ENCODE results near the gene ARHGAP32. TPM values are rescaled to one million over a fixed set of nuclear protein-coding genes. Genes with fewer than 3 reads are reported as not detected.

The ARHGAP32 gene
- total and polyA plus RNA-seq, 5 experiments from 2014 or later = 0.85 to 10.4 (median 1.5) TPM

DNA sequence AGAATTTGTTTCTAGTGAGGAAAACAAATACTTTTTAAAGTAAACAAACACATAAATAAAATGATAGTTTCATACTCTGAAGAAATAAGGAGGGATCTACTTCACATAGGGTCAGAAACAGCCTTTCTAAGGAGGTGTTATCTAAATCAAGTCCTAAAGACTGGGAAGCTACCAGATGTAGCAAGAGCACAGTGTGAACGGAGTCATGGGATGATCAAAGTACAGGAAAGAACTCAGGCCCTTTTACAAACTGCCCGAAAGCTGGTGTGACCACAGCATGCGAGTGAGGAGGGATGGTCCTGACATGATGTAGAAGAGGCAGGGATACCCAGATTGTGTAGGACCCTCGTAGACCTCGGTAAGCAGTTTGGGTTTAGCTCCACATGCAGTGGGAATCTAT is 102.8 kb downstream of the ARHGAP32 start:
- POLR2A ChIA-PET = no interaction called here
- DNase-seq (no peak), ATAC-seq (no peak)
- Mint-ChIP-seq H3K9me3 (peaks cover 4 to 23% (median 8%) of the 10 kb centered on the region in 9 donors), H3K36me3 (peaks cover 6 to 26% (median 10%) of the 10 kb centered on the region in 3 donors), H3K4me3 (no peak overlapping the region), H3K27me3 (no peaks in the 10 kb centered on the region), H3K4me1 (no peaks in the 10 kb centered on the region), H3K27ac (no peak overlapping the region)

DNA sequence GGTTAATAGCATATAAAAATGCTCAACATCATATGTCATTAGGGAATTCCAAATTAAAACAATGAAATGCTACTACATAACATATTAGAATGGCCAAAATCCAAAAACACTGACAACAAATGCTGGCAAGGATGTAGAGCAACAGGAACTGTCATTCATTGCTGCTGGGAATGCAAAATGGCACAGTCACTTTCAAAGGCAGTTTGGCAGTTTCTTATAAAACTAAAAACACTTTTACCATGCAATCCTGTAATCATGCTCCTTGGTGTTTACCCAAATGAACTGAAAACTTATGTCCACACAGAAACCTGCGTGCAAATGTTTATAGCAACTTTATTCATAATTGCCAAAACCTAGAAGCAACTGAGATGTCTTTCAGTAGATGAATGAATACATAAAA is 105.1 kb downstream of the ARHGAP32 start:
- peaks cover 11 to 45% (median 32%) of the 10 kb centered on the region in 3 donors for H3K36me3 Mint-ChIP-seq
- H3K4me1 Mint-ChIP-seq = no peaks in the 10 kb centered on the region
- DNase-seq (no peak), ATAC-seq (no peak)
- H3K27me3 Mint-ChIP-seq = no peaks in the 10 kb centered on the region
- no peak overlapping the region for H3K4me3 Mint-ChIP-seq
- H3K9me3 Mint-ChIP-seq = peaks cover 13 to 38% (median 27%) of the 10 kb centered on the region in 9 donors
- H3K27ac Mint-ChIP-seq = no peak overlapping the region
- POLR2A ChIA-PET = no interaction called here

DNA sequence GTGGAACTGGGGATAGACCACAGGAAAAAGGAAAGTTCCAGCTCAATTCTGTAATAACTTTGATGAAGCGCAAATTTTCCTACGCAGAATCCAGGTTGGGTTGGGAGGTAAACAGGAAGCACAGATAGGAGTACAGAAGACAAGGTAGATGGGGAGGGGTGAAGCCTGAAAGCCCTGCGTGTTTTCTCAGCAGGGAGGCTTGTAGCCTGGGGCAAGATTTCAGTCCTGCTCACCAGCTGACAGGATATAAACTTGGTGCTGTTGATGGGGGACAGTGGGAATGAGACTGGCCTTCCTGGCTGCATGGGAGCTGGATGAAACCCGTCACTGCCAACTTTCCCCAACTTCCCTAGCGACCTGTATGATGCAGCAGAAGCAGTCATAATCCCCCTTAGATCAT is 114.9 kb downstream of the ARHGAP32 start:
- H3K9me3 Mint-ChIP-seq = peaks cover 0 to 34% (median 29%) of the 10 kb centered on the region in 9 donors
- no peak overlapping the region for H3K27ac Mint-ChIP-seq
- H3K4me3 Mint-ChIP-seq = no peak overlapping the region
- DNase-seq (no peak), ATAC-seq (no peak)
- no peaks in the 10 kb centered on the region for H3K4me1 Mint-ChIP-seq
- H3K27me3 Mint-ChIP-seq = no peaks in the 10 kb centered on the region
- POLR2A ChIA-PET = no interaction called here
- peaks cover 6 to 44% (median 39%) of the 10 kb centered on the region in 3 donors for H3K36me3 Mint-ChIP-seq

DNA sequence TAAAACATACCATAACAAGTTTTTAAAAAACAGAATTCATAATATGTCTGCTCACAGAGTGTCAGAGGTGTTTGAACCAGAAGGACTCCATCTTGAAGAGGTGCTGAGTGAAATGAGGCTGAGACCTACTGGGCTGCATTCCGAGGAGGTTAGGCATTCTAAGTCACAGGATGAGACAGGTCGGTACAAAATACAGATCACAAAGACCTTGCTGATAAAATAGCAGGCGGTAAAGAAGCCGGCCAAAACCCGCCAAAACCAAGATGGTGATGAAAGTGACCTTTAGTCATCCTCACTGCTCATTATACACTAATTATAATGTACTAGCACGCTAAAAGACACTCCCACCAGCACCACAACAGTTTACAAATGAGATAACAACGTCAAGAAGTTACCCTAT is 116.4 kb downstream of the ARHGAP32 start:
- H3K4me1 Mint-ChIP-seq = no peaks in the 10 kb centered on the region

DNA sequence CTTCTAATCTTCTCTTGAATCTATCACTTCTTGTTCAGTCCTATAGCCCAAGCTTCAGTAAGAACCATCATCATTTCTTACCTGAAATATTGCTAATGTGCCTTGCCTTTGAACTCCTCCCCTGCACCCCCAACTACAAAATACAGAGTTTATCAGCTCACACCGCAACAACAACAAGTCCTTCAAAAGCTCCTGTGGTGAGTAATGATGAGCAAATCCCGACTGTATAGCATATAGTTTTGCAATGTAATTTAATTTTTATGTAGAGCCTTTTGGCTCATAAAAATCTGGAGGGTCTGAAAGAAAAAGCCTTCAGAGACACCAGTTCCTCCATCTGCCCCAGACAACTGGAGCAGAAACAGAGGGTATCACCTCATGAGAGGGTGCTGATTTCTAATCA is 124.7 kb downstream of the ARHGAP32 start:
- H3K36me3 Mint-ChIP-seq = peaks cover 0 to 20% (median 18%) of the 10 kb centered on the region in 3 donors
- no peaks in the 10 kb centered on the region for H3K4me1 Mint-ChIP-seq
- DNase-seq (no peak), ATAC-seq (no peak)
- no peak overlapping the region for H3K27ac Mint-ChIP-seq
- H3K27me3 Mint-ChIP-seq = no peaks in the 10 kb centered on the region
- no peaks in the 10 kb centered on the region for H3K9me3 Mint-ChIP-seq
- POLR2A ChIA-PET = no interaction called here
- no peak overlapping the region for H3K4me3 Mint-ChIP-seq

More for the DNA sequence above, 116.4 kb downstream of the ARHGAP32 start:
- peaks cover 8 to 37% (median 26%) of the 10 kb centered on the region in 3 donors for H3K36me3 Mint-ChIP-seq
- no peak overlapping the region for H3K27ac Mint-ChIP-seq
- H3K27me3 Mint-ChIP-seq = no peaks in the 10 kb centered on the region
- DNase-seq = no peak
- H3K9me3 Mint-ChIP-seq = peaks cover 0 to 22% (median 17%) of the 10 kb centered on the region in 9 donors
- POLR2A ChIA-PET = no interaction called here
- ATAC-seq = no peak
- H3K4me3 Mint-ChIP-seq = no peak overlapping the region

DNA sequence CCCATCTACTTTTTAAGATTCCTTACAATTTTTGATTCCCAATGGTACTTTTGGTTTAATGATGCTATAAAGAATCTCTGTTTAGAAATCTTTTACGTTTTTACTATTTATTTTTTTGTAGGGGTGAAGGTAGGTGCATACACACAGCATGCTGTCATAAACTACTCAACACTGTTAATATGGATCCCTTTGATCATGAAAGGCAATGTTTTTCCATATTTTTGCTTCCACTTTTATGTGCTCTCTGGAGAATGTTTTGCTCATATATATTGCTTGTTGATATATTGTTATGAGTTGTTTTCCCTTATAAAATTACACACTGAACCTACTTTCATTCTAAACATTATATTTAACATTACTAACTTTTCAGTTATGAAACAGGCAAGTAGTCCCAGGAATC is 125.9 kb downstream of the ARHGAP32 start:
- POLR2A ChIA-PET = no interaction called here
- no peak overlapping the region for H3K27ac Mint-ChIP-seq

DNA sequence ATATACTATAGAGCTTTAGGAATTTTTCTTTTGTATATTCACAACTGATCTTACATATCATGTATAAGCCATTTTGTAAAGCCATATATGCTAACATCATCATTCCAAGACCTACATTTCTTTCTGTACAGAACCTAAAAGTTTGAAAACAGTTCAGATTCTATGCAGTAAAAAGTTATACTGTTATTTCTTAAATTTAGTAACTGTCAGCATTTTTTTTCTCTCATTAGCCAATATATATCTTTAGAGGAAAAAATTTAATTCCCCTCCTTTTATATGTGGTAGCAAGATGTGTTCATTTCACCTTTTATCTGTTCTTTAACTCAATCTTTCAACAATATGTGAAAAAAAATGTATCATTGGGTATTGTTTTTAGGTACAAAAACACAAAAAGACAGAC is 129.0 kb downstream of the ARHGAP32 start:
- DNase-seq = no peak
- Mint-ChIP-seq H3K27ac (no peak overlapping the region), H3K27me3 (no peaks in the 10 kb centered on the region), H3K4me3 (no peak overlapping the region), H3K4me1 (no peaks in the 10 kb centered on the region), H3K36me3 (peaks cover 0 to 24% (median 21%) of the 10 kb centered on the region in 3 donors), H3K9me3 (no peaks in the 10 kb centered on the region)
- no peak for ATAC-seq
- POLR2A ChIA-PET = no interaction called here

More for the DNA sequence above, 125.9 kb downstream of the ARHGAP32 start:
- Mint-ChIP-seq H3K4me1 (no peaks in the 10 kb centered on the region), H3K9me3 (no peaks in the 10 kb centered on the region), H3K36me3 (peaks cover 0 to 22% (median 16%) of the 10 kb centered on the region in 3 donors), H3K27me3 (no peaks in the 10 kb centered on the region), H3K4me3 (no peak overlapping the region)
- ATAC-seq = no peak
- DNase-seq = no peak

DNA sequence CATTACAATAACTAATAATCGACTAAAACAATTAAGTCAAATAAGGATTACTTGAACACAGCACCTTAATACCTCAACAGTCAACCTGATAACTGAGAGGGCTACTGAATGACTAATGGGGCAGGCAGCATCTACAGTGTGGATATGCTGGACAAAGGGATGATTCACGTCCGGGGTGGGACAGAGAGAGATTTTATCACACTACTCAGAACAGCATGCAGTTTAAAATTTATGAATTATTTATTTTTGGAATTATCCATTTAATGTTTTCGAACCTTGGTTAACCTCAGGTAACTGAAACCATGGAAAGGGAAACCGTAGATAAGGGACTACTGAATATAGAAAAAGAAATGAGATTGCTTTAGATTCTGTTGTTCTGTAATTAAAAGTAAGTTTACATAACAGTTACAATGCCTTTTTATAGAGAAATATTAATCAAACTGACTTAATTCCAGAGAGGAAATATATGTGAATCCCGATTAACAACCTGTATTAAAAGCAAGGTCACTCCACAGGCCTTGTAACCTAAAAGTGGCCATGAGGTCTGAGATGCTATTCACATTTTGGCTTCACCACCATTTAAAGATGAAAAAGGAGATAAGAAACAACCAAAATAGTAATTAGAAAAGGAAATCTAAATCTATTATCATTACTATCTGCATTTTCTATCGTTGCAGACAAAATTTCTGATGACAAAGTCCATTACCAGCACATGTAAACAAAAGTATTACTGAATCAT is 130.5 kb downstream of the ARHGAP32 start:
- peaks cover 0 to 24% (median 21%) of the 10 kb centered on the region in 3 donors for H3K36me3 Mint-ChIP-seq
- no peaks in the 10 kb centered on the region for H3K9me3 Mint-ChIP-seq
- POLR2A ChIA-PET = no interaction called here
- H3K4me1 Mint-ChIP-seq = no peaks in the 10 kb centered on the region
- no peak for DNase-seq
- ATAC-seq = no peak
- no peak overlapping the region for H3K27ac Mint-ChIP-seq
- H3K4me3 Mint-ChIP-seq = no peak overlapping the region
- H3K27me3 Mint-ChIP-seq = no peaks in the 10 kb centered on the region

DNA sequence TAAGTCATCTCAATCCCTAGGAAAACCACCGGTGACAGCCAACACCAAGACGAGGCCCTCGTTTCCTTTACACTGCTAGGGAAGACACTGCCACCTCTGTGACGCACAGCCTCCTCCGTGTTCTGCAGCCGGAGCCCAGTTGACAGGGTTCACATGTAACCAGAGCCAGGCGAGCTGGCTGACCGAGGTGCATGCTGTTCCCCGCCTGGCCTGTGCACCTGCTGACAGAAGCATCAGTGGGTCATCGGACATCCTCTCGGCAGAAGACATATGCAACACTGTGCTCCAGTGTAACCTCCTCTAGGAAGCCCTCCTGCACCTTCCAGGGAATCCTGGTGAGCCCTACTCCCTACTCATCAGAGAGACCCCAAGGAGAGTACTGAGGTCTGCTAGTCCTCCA is 135.2 kb downstream of the ARHGAP32 start:
- POLR2A ChIA-PET = no interaction called here
- peaks cover 0 to 5% (median 0%) of the 10 kb centered on the region in 9 donors for H3K9me3 Mint-ChIP-seq

DNA sequence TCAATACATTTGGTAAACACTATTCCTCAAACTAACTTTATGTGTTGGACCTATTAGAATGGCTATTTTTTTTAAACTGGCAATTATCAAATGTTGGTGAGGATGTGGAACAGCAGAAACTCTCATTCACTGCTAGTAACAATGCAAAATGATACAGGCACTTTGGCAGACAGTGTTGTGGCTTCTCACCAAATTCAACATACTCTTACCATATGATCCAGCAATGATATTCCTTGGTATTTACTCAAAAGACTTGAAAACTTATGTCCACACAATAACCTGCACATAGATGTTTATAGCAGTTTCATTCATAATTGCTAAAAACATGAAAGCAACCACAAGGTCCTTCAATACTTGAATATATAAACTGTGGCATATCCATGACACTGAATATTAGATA is 136.9 kb downstream of the ARHGAP32 start:
- no peak overlapping the region for H3K4me3 Mint-ChIP-seq
- peaks cover 0 to 5% (median 0%) of the 10 kb centered on the region in 9 donors for H3K9me3 Mint-ChIP-seq
- H3K36me3 Mint-ChIP-seq = peaks cover 0 to 14% (median 3%) of the 10 kb centered on the region in 3 donors
- H3K27me3 Mint-ChIP-seq = no peaks in the 10 kb centered on the region
- peaks cover 0 to 7% (median 0%) of the 10 kb centered on the region in 4 donors for H3K4me1 Mint-ChIP-seq
- no peak for ATAC-seq
- no peak for DNase-seq
- no peak overlapping the region for H3K27ac Mint-ChIP-seq
- POLR2A ChIA-PET = no interaction called here

More for the DNA sequence above, 135.2 kb downstream of the ARHGAP32 start:
- ATAC-seq = no peak
- Mint-ChIP-seq H3K4me3 (no peak overlapping the region), H3K27me3 (no peaks in the 10 kb centered on the region), H3K27ac (no peak overlapping the region), H3K36me3 (peaks cover 0 to 7% (median 7%) of the 10 kb centered on the region in 3 donors), H3K4me1 (peaks cover 0 to 7% (median 0%) of the 10 kb centered on the region in 4 donors)
- DNase-seq = no peak

DNA sequence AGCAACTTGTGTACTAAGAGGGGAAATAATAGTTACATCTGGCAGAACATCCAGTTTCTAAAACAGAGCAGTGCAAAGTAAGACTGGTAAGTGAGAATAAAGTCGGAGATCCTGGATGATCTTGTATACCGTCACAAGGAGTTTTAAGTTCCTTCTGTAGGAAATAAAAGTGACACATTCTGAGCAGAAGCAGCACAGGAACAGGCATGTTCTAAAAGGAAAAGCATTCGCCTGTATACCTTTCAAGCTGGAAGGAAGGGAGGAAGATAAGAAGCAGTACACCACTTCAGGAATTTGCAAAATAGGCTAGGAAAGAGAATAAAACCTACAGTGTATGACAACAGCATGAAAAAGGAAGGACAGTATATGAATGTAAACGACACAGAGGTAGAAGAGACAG is 143.2 kb downstream of the ARHGAP32 start:
- Mint-ChIP-seq H3K27me3 (no peaks in the 10 kb centered on the region), H3K4me3 (no peak overlapping the region), H3K4me1 (no peaks in the 10 kb centered on the region), H3K27ac (no peak overlapping the region), H3K36me3 (peaks cover 0 to 13% (median 0%) of the 10 kb centered on the region in 3 donors), H3K9me3 (peaks cover 0 to 5% (median 0%) of the 10 kb centered on the region in 9 donors)
- POLR2A ChIA-PET = no interaction called here
- ATAC-seq = no peak
- DNase-seq = no peak

DNA sequence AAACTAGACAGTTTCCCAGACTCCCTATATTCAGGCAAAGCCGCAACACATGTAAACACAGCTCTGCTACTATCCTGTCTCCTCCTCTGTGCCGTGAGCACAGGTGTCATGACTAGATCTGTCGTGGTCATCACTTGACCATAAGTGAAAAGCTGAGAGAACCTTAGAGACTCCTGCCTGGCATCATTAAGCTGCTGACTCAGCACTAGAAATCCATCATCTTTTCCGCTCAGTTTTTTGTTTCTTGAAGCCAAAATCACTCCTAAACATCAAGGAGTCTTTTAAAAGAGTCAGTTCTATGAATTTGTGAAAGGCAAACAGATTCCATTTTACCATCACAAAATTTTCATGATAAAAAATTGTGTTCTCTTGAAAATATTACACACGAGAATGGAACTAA is 147.0 kb downstream of the ARHGAP32 start:
- Mint-ChIP-seq H3K9me3 (peaks cover 0 to 2% (median 0%) of the 10 kb centered on the region in 9 donors), H3K27me3 (no peaks in the 10 kb centered on the region), H3K36me3 (peaks cover 0 to 2% (median 0%) of the 10 kb centered on the region in 3 donors), H3K27ac (no peak overlapping the region), H3K4me3 (no peak overlapping the region), H3K4me1 (no peaks in the 10 kb centered on the region)
- POLR2A ChIA-PET = no interaction called here
- ATAC-seq (no peak), DNase-seq (no peak)

DNA sequence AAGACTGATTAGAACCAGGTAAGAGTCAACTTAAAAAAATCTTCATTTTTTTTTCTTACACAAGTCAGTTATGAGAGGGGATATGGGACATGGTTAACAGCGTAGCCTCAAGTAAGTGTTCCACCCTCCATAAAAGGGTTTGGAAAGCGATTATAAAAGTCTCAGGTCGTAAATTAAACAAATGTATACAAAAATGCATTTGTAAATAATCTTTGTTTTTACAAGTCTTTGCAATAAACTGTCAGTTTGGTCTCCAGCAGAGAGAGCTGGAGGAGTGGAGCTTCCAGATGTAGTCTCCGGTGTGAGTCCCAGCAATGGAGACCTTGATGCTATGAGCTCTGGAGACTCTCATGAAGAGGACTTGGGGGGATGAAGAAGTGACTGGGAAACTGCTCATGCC is 149.6 kb downstream of the ARHGAP32 start:
- no peak overlapping the region for H3K27ac Mint-ChIP-seq
- H3K4me1 Mint-ChIP-seq = no peaks in the 10 kb centered on the region
- no peak for ATAC-seq
- H3K4me3 Mint-ChIP-seq = no peak overlapping the region
- no peaks in the 10 kb centered on the region for H3K27me3 Mint-ChIP-seq
- DNase-seq = no peak
- POLR2A ChIA-PET = interaction anchor here (0.7 kb wide), 1 partner anchor 18 kb away, joined by 3 read pairs; no protein-coding TSS in a partner anchor
- peaks cover 0 to 11% (median 4%) of the 10 kb centered on the region in 9 donors for H3K9me3 Mint-ChIP-seq
- peaks cover 0 to 6% (median 4%) of the 10 kb centered on the region in 3 donors for H3K36me3 Mint-ChIP-seq

Measured in naive thymus-derived CD8-positive, alpha-beta T cell (primary cell).